ENCODE results near the gene ZNF668. TPM values are rescaled to one million over a fixed set of nuclear protein-coding genes. Genes with fewer than 3 reads are reported as not detected.
A peak's percentile ranks its signal among the peaks of the same experiment; 100 is the strongest.

Gene ZNF668
- total RNA-seq (2014; rRNA removed; shearing (Covaris generic)): 6.5 and 11.9 TPM in 2 replicates

DNA sequence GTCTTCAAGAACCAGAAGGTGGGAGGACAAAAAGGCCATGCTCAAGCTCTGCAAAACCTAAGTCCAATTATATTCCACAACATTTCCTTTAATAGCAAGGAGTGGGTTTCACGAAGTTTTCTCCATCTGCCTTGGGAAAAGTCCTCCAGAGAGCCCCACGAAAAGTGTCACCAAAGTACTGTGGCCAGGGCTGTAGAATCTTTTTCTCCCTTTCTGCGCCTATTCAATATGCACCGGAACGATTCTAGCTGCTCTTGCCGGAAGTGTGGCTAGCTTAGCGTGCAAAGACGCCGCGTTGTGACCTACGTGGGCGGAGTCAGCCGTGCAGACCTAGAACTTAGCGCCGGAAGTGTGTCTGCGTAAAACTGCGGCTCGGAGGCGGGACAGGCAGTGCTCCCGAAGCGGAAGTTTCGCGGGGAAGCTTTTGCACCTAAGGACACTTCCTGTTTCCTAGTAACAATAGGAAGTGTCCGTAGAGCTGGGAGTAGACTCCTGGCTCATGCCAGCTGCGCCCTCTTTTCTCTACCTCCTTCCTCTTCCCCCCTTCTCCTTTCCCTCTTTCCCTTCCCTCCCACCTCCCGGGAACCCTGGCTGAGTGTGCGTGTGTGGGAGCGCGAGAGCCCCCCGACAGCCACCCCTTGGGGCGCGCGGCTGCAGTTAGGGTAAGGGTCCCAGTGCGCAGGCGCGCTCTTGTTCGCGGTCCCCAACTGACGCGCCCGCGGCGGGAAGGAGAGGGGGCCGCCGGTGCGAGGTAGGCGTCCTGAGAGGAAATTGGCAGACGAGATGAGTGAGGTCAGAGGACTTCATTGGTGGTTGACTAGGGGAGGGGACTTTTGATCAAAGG lies at the start of gene ZNF668, which contains the start of gene ZNF646:
ZNF668 (minus strand) TSS at position 271 of the 844 bp plus-strand sequence. CDS start 9,781 bp downstream, outside the sequence.
ZNF646 (plus strand) TSS at position 453 of the 844 bp plus-strand sequence. CDS start 1,903 bp downstream, outside the sequence.
- peak; percentile 99 for DNase-seq (ENCODE audit: low read depth)

DNA sequence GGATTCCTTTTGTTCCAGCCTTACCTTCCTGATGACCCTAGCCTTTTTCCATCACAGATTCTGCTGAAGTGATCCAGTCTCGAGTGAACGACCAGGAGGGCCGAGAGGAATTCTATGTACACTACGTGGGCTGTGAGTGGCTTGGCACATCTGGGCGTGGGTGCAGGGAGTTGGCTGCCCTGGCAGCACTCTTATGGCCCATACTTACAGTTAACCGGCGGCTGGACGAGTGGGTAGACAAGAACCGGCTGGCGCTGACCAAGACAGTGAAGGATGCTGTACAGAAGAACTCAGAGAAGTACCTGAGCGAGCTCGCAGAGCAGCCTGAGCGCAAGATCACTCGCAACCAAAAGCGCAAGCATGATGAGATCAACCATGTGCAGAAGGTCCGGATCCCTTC lies 46.1 kb upstream of the ZNF668 start:
- DNase-seq (ENCODE audit: low read depth): no peak

DNA sequence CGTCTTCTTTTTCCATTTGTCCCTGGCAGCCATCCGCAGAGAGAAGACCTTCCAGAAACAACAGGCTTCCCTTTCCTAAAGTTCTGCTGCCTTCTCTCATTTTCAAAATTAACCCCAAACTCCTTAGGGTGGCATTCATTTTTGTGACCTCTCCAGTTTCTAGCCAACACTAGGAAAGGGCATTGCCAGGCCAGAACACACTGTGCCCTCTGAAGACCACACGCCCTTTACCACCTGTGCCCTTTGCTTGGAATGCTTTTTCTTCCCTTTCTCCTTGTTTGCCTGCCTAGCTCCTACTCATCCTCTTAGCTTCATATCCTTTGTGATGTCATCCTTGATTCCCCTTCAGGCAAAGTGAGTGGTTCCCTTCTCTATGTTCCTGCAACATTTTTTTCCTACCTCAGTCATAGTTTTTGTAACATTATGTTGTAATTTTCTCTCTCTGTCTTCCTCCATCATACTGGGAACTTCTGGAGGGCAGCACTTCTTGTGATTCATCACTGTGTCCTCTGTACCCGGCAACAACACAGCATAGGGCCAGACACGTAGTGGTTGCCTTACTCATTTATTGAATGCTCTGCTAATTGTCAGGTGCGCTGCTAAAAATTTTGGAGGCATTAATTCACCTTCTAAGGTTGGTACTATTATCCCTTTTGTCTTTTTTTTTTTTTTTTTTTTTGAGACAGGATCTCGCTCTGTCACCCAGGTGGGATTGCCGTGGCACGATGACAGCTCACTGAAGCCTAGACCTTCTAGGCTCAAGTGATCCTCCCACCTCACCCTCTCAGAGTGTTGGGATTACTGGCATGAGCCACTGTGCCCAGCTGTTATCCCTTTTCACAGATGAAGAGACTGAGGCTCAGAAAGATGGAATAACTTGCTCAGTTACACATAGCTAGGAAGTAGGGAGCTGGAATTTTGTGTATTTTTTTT lies 44.4 kb upstream of the ZNF668 start:
- peak; percentile 85 for DNase-seq (ENCODE audit: low read depth)

DNA sequence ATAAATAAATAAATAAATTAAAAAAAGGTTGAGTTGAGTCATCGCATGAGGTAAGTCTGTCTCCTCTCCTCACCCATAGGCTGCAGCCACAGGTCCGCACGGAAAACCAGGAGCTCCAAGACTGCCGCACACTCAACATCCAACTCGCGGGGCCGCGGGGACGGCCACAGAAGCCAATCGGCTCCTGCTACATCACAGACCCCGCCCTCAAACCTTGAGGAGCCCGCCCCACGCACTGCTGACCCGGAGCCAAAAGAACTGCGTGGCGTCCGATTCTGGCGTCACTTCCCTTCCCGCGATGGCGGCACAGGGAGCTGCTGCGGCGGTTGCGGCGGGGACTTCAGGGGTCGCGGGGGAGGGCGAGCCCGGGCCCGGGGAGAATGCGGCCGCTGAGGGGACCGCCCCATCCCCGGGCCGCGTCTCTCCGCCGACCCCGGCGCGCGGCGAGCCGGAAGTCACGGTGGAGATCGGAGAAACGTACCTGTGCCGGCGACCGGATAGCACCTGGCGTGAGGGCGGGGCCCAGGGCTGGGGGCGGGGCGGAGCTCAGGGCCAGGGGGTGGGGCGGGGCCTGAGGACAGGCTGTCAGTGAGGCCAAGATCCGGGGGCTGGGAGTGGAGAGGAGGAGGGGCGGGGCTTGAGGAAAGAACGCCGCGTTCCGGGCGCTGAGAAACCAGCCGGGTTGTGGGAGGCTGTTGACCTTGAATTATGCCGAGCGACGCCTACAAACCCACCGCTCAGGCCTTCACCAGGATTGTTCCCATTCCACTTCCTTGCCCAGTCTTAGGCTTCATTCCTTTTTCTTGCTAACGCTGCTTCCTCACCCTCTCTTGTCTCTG lies 43.6 kb upstream of the ZNF668 start, which contains the start of gene KAT8:
KAT8 (plus strand) TSS at position 281 of the 839 bp plus-strand sequence; CDS start at position 299, 18 bp downstream.
- DNase-seq (ENCODE audit: low read depth): peak; percentile 99

DNA sequence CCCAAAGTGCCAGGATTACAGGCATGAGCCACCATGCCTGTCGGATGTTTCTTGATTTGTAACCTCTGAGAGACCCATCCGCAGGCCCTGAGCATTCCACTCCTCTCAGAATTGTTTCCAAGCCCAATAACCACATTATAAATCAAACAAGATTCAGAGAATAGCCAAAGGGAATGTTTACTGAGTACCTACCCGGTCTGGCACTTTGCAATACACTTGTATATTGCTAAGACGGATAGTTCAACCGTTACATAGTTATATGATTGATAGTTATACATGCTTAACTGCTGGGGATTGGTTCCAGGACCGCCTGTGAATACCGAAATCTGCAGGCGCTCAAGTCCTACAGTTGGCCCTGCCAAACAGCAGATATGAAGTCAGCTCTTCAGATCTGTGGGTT lies 40.4 kb upstream of the ZNF668 start:
- no peak for DNase-seq (ENCODE audit: low read depth)

DNA sequence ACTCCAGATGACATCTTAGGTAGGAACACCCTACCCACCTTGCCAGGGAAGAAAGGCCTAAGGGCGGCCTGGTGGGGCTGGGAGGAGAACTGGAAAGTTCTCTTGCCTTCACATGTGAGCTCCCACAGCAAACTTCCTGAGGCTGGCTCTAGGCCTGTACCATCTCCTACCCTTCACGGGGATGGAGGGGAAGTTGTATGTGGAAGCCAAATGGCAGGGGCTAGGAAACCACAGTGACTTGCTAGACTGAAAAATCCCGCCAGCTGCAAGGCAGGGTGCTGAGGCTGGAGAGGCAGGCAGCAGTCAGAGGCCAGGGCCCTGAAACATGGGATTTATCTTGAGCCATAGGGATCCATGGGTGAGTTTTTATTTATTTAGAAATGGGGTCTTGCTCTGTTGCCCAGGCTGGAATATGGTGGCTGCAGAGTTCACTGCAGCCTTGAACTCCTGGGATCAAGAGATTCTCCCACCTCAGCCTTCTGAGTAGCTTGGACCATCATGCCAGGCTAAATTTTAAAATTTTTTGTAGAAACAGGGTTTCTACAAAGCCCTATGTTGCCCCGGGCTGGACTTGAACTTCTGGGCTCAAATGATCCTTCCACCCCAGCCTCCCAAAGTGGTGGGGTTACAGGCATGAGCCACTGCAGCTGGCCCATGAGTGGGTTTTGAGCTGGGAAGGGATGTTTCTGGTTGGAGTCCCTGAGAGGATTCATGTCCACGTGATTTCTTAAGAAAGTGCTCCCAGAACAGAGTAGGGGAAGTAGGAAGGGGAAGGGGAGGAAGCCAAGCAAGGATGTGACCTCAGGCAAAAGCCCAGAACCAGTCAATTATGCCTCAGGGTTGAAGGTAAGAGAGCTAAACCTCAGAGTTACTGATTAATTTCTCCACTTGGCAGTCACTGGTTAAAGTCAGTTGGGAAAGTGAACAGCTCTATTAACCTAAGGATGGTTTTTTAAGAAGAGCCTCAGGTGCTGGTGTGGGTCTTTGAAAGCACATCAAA lies 39.4 kb upstream of the ZNF668 start:
- peak; percentile 30 for DNase-seq (ENCODE audit: low read depth)

DNA sequence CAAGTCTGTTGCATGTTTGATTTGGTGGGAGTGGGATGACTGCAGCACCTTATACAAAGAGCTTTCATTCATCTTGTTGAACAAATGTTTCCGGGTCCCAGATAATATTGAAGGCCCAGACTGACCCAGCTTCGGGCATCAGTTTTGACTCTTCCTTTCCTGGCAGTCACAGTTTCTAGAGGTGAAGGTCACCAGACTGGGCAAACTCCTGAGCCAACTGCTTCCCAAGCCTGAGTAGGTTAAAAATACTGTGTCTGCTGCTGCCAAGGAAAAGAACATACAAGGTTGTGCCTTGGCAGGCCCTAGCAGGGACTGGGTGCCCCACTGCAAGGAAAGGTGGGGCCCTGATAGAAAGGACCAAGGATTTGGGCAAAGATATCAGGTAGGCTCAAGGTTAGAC lies 38.7 kb upstream of the ZNF668 start:
- no peak for DNase-seq (ENCODE audit: low read depth)

DNA sequence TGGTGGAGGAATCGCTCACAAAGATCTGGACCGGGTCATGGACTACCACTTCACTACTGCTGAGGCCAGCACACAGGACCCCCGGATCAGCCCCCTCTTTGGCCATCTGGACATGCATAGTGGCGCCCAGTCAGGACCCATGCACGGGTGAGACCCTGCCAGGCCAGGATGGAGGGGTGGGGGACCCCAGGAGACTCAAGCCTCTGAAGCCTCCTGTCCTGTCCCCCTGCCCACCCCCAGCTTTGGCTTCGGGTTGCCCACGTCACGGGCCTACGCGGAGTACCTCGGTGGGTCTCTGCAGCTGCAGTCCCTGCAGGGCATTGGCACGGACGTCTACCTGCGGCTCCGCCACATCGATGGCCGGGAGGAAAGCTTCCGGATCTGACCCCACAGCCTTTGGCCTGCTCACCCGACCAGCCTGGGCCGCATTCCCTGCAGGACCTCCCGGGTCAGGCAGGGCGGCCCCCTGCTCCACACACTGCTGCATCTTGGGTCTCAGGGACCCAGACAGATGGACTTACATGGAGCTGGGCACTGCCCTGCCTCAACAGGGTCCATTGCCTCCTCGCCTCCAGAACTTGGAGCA lies 37.9 kb upstream of the ZNF668 start:
- DNase-seq (ENCODE audit: low read depth): no peak

DNA sequence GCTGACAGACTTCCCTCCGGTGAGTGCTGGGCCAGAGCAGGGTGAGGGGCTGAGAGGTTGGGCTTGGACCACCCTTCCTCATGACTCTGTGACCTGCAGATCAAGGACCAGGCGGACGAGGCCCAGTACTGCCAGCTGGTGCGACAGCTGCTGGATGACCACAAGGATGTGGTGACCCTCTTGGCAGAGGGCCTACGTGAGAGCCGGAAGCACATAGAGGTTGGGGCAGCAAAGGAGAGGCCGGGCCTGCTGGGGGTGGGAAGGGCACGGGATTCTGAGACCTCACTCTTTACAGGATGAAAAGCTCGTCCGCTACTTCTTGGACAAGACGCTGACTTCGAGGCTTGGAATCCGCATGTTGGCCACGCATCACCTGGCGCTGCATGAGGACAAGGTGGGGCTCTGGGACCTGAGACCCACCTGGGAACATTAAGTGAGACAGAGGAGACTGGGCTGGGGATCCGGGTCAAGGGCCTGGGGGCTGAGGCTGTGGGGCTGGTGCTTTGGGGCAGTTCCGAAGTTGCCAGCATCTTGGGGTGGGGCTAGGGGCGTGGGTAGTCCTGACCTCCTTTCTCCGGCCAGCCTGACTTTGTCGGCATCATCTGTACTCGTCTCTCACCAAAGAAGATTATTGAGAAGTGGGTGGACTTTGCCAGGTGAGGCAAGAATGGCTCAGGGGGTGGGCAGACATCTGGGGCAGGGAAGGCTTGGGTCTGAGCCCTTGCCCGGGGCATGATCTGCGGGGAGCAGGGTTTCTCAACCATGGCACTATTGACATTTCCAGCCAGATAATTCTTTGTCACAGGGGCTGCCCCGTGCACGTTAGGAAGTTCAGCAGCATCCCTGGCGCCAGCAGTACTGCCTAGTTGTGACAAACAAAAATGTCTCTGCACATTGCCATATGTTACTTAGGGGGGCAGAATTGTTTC lies 36.3 kb upstream of the ZNF668 start:
- DNase-seq (ENCODE audit: low read depth): no peak

DNA sequence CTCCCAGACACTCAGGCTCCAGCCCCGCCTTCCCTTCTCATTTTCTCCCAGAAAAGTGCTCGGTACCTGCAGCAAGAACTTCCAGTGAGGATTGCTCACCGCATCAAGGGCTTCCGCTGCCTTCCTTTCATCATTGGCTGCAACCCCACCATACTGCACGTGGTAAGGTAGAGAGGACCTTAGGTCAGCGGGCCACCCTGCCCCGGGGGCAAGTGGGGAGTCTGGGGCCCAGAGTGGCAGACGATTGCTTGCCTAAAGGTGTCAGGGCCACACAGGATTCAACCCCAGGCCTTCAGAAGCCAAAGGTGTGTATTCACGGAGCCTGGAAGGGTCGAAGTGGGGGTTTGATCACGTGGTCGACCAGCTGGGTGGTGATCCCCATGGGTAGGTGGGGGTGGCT lies 35.6 kb upstream of the ZNF668 start:
- no peak for DNase-seq (ENCODE audit: low read depth)

DNA sequence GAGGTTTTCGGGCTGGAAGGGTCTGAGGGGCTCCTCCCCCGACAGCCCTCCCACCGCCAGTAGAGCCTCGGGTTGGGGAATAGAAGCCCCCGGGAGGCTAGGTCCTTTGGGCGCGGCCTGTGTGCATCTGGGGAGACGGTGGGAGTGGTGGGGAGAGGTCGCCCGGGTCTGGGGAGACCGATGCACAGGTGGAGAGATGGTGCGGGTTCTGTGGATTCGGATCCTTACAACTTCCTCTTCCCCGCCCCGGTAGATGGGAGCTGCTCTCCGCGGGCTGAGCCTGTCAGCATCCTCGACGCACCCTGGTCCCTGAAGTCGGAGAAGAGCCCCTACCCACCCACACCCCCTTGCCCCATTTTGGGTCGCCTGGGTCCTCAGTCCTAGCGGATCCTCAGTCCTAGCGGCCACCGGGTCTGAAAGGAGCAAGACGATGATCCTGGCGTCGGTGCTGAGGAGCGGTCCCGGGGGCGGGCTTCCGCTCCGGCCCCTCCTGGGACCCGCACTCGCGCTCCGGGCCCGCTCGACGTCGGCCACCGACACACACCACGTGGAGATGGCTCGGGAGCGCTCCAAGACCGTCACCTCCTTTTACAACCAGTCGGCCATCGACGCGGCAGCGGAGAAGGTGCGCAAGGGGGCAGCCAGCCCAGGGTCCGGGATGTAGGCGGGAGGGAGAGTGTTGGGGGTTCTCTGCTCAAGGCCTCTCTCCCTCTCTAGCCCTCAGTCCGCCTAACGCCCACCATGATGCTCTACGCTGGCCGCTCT lies 34.9 kb upstream of the ZNF668 start:
- no peak for DNase-seq (ENCODE audit: low read depth)

DNA sequence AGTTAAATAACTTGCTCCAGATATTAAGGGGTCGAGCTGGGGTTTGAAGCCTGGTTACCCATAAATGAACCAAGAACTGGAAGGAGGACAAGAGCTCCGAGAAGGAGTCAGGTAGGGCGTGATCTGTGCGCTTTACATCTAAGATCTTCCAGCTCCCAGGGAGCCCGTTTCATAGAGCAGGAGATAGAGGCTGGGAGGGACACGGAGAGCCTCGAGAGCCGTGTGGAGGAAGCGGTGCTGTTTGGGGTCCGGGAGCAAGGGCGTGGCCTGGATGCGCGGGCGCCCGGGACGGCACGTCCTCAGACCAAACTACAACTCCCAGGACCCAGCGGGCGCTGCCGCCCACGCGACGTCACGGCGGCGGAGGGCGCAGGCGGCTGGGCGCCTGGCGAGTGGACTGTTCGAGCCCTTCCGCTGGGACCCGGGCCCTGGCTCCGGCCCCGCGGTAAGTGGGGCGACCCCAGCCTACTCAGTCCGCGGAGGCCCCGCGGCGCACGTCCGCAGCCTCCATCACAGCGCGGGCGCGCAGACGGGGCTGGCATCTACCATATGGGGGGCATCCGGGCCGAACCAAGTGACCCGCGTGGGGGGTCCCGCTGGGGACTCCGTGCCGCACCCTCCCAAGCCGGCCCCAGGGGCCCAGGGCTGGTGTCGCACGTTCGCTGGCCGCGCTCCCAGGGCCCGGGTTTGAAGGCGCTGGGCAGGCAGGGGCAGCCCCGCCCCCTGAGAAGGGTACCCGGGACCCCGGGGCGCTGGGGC lies 34.2 kb upstream of the ZNF668 start, which contains the start of gene BCKDK:
BCKDK (plus strand) TSS at position 352 of the 759 bp plus-strand sequence. CDS start 838 bp downstream, outside the sequence.
- peak; percentile 72 for DNase-seq (ENCODE audit: low read depth)

DNA sequence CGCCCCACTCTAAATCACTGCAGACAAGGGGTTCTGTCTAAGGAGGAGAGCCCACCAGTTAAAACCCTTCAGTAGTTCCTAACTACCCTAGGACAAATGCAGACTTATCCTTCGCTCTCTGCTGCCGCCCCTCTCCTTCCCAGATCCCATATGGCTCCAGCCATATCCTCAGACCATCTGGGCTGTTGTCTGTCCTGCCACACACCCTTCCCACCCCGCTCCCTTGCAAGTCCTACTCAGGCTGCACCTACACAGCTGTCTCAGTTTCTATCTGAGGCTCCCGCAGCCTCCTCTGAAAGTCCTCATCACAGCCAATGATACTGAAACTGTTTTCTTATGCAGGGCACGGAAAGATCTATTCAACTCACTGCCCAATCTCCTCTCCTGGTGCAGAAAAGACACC lies 33.4 kb upstream of the ZNF668 start:
- no peak for DNase-seq (ENCODE audit: low read depth)

DNA sequence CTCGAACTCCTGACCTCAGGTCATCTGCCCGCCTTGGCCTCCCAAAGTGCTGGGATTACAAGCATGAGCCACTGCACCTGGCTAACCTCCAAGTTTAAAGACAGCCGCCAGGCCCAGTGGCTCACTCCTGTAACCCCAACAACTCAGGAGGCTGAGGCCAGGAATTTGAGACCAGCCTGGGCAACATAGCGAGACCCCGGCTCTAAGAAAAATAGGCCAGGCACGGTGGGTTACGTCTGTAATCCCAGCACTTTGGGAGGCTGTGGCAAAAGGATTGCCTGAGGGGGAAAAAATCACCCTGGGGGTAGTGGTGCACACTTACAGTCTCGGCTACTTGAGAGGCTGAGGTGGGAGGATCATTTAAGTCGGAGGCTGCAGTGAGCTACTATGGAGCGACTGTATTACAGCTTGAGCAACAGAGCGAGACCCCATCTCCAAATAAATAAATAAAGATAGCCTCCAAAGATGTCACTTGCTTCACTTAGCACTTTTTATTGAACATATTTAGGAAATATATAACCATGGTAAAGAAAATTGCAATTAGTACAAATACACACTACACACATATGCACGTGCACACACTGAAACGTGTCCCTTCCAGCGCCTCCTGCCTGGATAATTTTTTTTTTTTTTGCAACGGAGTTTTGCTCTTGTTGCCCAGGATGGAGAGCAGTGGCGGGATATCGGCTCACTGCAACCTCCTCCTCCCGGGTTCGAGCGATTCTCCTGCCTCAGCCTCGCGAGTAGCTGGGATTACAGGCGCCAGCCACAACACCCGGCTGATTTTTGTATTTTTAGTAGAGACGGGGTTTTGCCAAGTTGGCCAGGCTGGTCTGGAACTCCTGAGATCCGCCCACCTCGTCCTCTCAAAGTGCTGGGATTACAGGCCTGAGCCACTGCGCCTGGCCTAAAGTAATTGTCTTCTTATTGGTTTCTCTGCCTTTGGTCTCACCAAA lies 32.7 kb upstream of the ZNF668 start:
- DNase-seq (ENCODE audit: low read depth): peak; percentile 29

DNA sequence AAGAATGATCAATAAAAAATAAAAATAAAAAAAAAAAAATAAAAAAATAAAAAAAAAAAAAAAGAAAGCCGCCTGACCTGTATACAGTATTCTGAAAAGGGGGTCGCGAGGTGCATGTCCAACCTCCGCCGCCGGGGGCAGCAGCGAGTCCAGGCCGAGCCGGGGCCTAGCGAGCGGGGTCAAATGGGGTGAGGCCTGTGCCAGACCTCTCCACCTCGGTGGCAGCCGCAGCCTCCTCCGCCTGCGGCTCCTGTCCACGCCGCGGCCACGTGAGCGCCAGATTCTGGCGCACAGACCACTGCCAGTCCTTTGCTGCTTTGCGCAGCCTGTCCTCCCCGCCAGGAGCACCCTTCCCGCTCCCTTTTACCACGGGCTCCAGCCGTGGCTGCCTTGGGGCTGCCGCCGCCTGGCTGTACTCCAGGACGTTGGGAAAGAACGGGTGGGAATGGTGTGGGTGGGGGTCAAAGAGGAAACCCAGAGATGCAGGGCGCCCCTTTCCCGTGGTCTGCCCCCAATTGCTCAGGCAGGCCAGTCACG lies 31.7 kb upstream of the ZNF668 start:
- peak; percentile 46 for DNase-seq (ENCODE audit: low read depth)
